Measurements from ENCODE around the gene GPR61. TPM values are rescaled to one million over a fixed set of nuclear protein-coding genes. Genes with fewer than 3 reads are reported as not detected.
A peak's percentile ranks its signal among the peaks of the same experiment; 100 is the strongest.

The GPR61 gene
- total RNA-seq, 1 experiment from 2014 or later: 0.48 TPM

- H3K4ac ChIP-seq (ENCODE audit: low read depth, low read length): no peak overlapping the region
- H2AK5ac ChIP-seq (ENCODE audit: insufficient read length, low read length): no peak overlapping the region
- no peaks in the 10 kb centered on the region for H3K27me3 ChIP-seq (ENCODE audit: insufficient read depth, low read length)
- no peak overlapping the region for H4K91ac ChIP-seq (ENCODE audit: insufficient read length, low read depth, low read length)
- no peak overlapping the region for H4K8ac ChIP-seq (replicated peaks; ENCODE audit: insufficient read length, low read depth, low read length)
- Mint-ChIP-seq H3K27me3 (ENCODE audit: low read depth) (no peaks in the 10 kb centered on the region), H3K4me3 (no peak overlapping the region), H3K4me1 (peaks cover 2 to 13% of the 10 kb centered on the region in 2 experiments), H3K27ac (no peak overlapping the region), H3K9me3 (no peaks in the 10 kb centered on the region), H3K36me3 (ENCODE audit: insufficient read depth in 1 of 3, low read depth in 3 of 3) (peaks cover 5 to 53% (median 11%) of the 10 kb centered on the region in 3 experiments; a peak in 5 of 7 replicates)
- H3K4me1 ChIP-seq (ENCODE audit: insufficient read depth, low read length): peaks cover under 1% of the 10 kb centered on the region; the same call in 1 of the 2 replicates
- no CpG with 5 or more reads among the region's 11 CpGs for WGBS (ENCODE audit: extremely low coverage, insufficient read length, low lambda C conversion rate)
- H3K9me3 ChIP-seq (ENCODE audit: control insufficient read depth, low read depth, low read length): no peaks in the 10 kb centered on the region
- H3K4me2 ChIP-seq (ENCODE audit: insufficient read depth, insufficient read length, low read length): no peak overlapping the region
- TF ChIP-seq CTCF (conservative IDR thresholded peaks at IDR 0.05): peak; percentile 78
- H3K9ac ChIP-seq (ENCODE audit: extremely low read depth, insufficient read length, low read length): no peak overlapping the region
- peak; percentile 73 for DNase-seq
- H2BK120ac ChIP-seq (ENCODE audit: low read depth, low read length, poor library complexity, severe bottlenecking): no peak overlapping the region
- no peak overlapping the region for H3T11ph ChIP-seq (ENCODE audit: low read length)
- H2BK20ac ChIP-seq (ENCODE audit: low read depth, low read length, poor library complexity, severe bottlenecking): no peak overlapping the region
- H4K5ac ChIP-seq (ENCODE audit: insufficient read length, low read depth, low read length): no peak overlapping the region
- no peaks in the 10 kb centered on the region for H3K23me2 ChIP-seq (ENCODE audit: insufficient read length, low read depth, low read length, poor library complexity, severe bottlenecking)
- H2AFZ ChIP-seq (ENCODE audit: low read length): no peak overlapping the region
- H3K79me1 ChIP-seq (ENCODE audit: insufficient read depth, low read depth, low read length, poor library complexity, severe bottlenecking): no peaks in the 10 kb centered on the region
- no peak overlapping the region for H2BK15ac ChIP-seq (ENCODE audit: low read depth, low read length)
- no peaks in the 10 kb centered on the region for H4K20me1 ChIP-seq (ENCODE audit: control insufficient read depth, insufficient read depth, insufficient read length)
- no peak overlapping the region for H3K27ac ChIP-seq (ENCODE audit: insufficient read length, low read depth, low read length)
- no peak overlapping the region for H2BK5ac ChIP-seq (ENCODE audit: insufficient read length, low read length)
- no peak overlapping the region for H3K23ac ChIP-seq (ENCODE audit: insufficient read length, low read depth, low read length)
- no peak overlapping the region for H3K18ac ChIP-seq (ENCODE audit: insufficient read length, low read depth, low read length)
- H3K79me2 ChIP-seq (ENCODE audit: insufficient read depth, low read length): no peaks in the 10 kb centered on the region
- H3K56ac ChIP-seq (ENCODE audit: insufficient read length, low read depth, low read length): no peak overlapping the region
- no peak overlapping the region for H2BK12ac ChIP-seq (ENCODE audit: insufficient read length, low read depth, low read length)
- H3K14ac ChIP-seq (ENCODE audit: insufficient read depth, low read length): no peak overlapping the region
Observed at GRCh38 chr1:109490029-109490933, 49.4 kb upstream of the GPR61 start.
